GM21619 (cell line): ENCODE measurements around the gene CYB561A3.
"Not testable (repeated sequence)": the region's sequence is repeated elsewhere in the genome, so short reads cannot be mapped to it uniquely, and the experiment has no call there.

Experiments
- ATAC-seq: cut with Tn5 transposase; IDR thresholded peaks from one replicate; pipeline ENCODE4 v1.9.1; 2021; ENCODE audit not compliant: unreplicated experiment

CYB561A3 gene

GRCh38 chr11:61361741-61362541, at the start of gene CYB561A3, which contains the start of gene TMEM138:
CYB561A3 (minus strand) TSS chr11:61361882; CDS start chr11:61356713, 5,169 bp downstream.
TMEM138 (plus strand) TSS chr11:61362374; CDS start chr11:61364391, 2,017 bp downstream.
- peak; percentile 78 for ATAC-seq

DNA sequence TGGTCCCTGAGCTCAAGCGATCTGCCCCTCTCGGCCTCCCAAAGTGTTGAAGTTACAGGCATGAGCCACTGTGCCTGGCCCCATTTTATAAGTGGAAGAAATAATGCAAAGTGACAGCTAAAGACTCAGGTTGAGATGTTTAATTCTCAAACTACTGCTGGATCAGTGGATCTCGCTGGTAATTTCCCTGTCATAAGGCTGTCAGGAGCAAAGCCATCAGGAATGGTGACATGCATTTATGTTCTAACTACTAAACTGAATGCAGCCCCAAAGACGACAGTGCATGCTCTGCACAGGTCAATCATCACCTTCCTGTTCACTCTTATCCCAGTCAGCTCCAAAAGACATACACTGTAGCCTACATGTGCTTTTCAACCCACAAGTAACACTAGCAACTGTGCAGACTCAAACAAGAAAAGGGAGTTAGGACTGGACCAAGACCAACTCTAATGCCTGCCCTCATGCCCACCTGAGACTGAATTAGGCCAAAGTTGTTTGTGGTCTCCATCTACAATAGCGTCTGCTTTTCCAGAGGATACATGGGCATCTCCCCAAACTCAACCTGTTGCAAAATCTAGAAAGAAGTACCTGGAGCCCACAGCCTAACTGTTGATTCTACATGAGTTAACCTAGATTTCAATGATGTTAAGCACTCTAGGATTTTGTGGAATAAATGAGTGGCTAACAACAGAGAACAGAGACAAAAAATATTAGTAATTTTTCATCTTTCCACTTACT, 45.5 kb upstream of the CYB561A3 start:
- ATAC-seq = no peak

GRCh38 chr11:61406067-61406466, 44.4 kb upstream of the CYB561A3 start:
- no peak for ATAC-seq

DNA sequence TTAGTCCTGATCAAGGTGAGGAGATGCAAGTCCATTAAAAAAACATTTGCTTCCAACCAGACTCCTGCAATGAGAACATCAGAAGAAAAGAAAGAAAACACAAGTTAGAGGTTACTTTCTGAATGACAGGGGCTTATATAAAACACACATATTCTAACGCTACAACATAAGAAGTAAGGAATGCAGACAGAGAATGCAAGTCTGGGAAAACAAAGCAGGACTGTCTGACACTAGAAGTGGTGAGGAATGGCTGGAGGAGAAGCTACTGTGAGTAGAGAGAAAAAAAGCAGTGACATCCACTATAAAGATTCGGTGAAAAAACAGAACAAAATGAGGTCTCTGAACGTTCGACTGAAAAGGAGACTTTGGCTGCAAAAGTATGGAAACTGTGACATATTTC, 43.0 kb upstream of the CYB561A3 start:
- ATAC-seq = no peak

GRCh38 chr11:61404103-61404502, 42.4 kb upstream of the CYB561A3 start:
- ATAC-seq = no peak

DNA sequence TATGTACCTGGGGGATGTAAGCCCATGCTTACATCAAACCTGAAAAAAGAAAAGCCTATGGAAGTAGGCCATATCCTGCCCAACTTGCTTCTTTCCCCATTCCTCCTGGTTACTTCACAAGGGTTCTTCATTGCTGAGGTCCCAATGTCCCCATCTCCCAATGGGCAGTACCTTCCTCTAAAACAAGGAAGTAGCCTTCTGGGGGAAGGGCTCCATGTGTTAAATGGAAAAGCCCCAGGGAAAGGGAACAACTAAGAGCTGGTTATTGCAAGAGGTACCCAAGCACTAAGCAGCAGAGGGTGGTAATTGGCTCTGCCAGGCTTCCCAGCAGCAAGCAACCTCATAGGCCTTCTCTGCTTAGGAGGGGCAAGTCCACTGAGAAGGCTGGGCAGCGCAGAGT, 42.0 kb upstream of the CYB561A3 start:
- no peak for ATAC-seq

GRCh38 chr11:61401573-61401972, 39.9 kb upstream of the CYB561A3 start:
- no peak for ATAC-seq

GRCh38 chr11:61401173-61401572, 39.5 kb upstream of the CYB561A3 start:
- ATAC-seq = no peak

DNA sequence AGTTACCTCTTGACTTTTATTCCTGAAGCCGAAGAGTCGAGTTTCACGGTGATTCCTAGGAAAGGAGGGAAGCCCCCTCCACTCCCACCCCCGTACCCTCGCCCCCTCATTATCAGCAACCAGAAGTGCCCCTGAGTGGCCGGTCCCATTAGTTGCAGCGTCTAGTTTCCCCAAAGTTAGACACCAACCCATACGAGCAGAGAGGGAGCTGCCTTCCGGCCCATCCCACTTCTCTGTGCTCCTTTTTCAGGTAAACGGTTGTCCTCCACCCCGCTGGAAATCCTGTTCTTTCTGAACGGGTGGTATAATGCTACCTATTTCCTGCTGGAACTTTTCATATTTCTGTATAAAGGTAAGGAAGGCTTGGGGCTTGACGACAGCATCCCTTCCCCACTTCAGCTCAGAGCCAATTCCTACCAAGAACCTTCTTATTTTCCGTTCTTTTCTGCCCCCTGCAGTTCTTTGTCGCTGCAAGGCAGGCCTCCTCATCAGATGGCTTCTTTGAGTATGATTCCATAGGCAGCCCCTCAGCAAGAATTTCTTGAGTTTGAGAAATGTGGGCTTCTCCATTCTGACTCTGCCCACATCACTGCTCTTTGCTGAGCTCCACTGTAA, 31.4 kb upstream of the CYB561A3 start:
- no peak for ATAC-seq

DNA sequence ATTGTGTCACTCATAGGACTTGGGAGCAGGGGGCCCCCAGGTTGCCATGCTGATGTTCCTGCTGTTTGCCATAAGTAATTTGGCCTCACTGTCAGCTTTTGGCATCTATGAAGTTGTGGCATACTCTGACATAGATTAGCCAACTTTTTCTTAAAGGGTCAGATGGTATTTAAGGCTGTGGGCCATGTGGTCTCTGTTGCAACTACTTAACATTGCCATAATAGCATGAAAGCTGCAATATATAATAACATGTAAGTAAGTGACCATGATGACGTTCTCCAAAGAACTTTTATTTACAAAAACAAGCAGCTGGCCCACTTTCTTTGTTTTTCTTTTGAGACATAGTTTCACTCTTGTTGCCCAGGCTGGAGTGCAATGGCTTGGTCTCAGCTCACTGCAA, 28.5 kb upstream of the CYB561A3 start:
- no peak for ATAC-seq

DNA sequence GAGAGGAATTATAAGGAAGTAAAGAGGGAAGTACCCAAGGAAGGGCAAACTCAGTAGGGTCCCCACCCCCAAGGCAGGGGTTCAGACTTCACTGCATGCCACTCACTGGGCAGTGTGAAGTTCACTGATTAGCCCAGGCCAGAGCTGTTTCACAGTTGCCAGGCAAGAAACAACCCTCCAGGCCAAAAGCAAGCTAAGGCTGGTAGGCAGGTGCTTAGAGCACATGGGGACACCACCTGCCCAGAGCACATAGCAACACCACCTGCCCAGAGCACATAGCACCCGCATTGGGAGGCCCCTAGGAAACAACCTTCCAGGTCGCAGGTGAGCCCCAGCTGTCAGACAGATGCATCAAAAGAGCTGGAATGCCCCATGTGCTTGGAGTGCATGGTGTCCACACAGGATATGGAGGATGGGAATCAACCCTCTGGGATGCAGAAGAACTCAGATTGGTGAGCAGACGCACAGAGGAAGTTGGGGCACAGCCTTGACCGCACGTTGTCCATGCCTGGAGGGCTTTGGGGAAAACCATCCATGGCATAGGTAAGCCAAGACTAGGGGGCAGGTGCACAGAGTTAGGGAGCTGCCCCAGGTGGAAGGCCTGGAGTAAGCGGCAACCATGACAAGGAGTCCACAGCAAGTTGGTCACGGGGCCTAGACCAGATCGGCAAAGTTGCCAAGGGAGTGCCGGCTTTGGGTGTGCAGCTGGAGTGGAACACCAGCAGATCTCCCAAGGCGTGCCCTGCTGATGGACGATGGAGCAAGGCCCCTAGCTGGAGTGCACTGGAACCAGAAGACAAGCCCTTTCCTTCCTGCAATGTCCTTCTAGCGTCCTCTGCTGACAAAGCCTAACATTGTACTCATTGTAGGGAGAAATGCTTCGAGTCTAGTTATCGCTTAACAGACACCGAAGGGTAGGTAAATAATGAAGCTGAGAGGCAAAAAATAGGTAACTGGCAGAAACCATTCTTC, 22.9 kb upstream of the CYB561A3 start:
- ATAC-seq = no peak

DNA sequence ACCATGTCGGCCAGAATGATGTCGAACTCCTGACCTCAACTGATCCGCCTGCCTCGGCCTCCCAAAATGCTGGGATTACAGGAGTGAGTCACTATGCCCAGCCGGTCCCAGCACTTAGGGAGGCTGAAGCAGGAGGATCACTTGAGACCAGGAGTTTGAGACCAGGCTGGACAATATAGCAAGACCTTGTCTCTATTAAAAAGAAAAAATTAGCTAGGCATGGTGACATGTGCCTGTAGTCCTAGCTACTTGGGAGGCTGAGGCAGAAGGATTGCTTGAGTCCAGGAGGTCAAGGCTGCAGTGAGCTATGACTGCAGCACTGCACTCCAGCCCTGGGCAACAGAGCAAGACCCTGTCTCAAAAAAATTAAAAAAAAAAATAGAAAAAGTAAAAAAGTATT, 22.2 kb upstream of the CYB561A3 start:
- ATAC-seq = not testable (repeated sequence)

DNA sequence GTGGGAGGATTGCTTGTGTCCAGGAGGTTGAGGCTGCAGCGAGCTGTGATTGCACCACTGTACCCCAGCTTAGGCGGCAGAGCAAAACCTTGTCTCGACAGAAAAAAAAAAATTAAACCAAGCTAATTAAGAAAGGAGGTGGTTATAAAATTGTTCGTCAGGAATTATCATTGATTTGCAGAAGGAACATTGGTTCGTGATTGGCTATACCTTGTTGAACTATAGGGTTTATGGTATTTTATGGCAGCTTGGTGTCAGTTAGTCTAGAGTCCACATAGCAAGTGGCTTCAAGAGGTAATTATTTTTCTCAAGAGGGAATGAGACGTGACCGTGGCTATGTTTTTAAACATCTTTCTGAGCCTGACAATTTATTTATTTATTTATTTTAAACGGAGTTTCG, 19.2 kb upstream of the CYB561A3 start:
- ATAC-seq = no peak

DNA sequence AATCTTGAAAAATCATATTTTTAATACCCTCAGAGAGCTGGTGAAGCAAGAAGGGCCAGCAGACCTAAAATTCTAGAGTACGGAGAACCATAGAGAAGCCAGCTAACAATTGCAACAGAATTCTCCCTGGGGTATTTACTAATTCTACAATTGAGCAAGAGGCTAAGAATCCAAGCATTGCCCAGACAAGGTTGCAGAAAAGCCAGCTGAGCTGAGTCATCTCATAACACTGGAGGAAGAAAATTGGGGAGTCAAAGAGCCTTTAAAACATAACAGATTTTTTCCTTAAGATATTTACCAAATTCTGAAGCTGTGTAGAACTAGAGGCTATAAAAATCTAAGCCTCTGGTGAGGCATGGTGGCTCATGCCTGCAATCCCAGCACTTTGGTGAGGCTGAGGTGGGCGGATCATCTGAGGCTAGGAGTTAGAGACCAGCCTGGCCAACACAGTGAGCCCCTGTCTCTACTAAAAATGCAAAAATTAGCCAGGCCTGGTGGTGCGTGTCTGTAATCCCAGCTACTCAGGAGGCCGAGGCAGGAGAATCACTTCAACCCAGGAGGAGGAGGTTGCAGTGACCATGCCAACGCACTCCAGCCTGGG, 17.1 kb upstream of the CYB561A3 start:
- ATAC-seq = no peak

GRCh38 chr11:61377461-61378160, 15.9 kb upstream of the CYB561A3 start:
- no peak for ATAC-seq

GRCh38 chr11:61375761-61376108, 14.1 kb upstream of the CYB561A3 start:
- ATAC-seq = no peak

GRCh38 chr11:61372659-61373420, 11.2 kb upstream of the CYB561A3 start:
- no peak for ATAC-seq

- no peak for ATAC-seq
Measured at GRCh38 chr11:61370349-61371005, 8.8 kb upstream of the CYB561A3 start.
